Adrenal gland (tissue), 5 donors: ENCODE measurements around the gene ERC2.

Experiments used
- CTCF ChIP-seq, 6 experiments: fragments of 450-650 bp in 4 of 6; fragments of 200-600 bp in 2 of 6; sonication (generic) in 1 of 6; IDR thresholded peaks; 1 replicate in 5 of 6; 2 replicates in 1 of 6; pipeline versions ENCODE4 v1.5.1 to v1.8.0; 2016 to 2021; ENCODE audit warnings: antibody characterized with exemption in 6 of 6, mild to moderate bottlenecking in 2 of 6, moderate library complexity in 1 of 6
- POLR2A ChIP-seq, 2 donors: fragments of 450-650 bp; IDR thresholded peaks; one replicate each; pipeline ENCODE4 v1.6.1; 2017; ENCODE audit warnings: antibody characterized with exemption in 2 of 2, mild to moderate bottlenecking in 2 of 2, moderate library complexity in 1 of 2
- donor health status: DM: no; HTN: no; CAD: no.

GRCh38 chr3:55704521-55704920 is 763.7 kb downstream of the ERC2 start:
- TF ChIP-seq POLR2A (IDR thresholded peaks at IDR 0.05) (no peak), CTCF (IDR thresholded peaks at IDR 0.05) (no peak)
